Measurements from ENCODE around the gene IFI27L1. TPM values are rescaled to one million over a fixed set of nuclear protein-coding genes. Genes with fewer than 3 reads are reported as not detected.

The IFI27L1 gene
- total RNA-seq, 2 donors from 2014 or later, result 15.8 to 27.4 TPM

DNA sequence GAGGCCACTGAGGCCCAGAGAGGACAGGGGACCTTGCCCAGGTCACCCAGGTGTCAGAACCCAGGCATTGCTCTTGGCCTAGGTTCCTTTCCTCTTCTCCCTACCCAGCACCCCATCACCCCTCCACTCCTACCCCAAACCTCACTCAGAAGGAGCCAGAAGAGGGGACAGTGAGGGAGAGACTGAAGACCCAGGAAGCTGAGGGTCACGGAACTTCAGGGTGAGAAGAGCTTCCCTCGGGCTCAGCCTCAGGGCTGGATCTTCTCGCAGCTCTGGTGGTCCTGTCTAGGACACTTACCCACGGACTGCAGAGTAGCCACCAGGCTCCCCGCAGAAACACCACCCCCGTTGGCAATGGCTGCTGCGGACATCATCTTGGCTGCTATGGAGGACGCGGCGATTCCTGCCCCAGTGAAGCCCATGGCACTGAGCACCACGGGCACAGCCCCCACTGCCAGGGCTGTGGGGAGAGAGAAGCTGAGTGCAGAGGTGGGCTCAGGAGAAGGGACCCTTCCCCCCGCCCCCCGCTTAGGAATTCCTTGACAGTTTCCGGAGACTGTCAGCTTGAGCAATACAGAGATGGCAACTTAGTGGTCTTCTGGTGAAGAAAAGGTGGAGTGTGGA, 47.2 kb downstream of the IFI27L1 start:
- Histone ChIP-seq H3K4me3 (no peak overlapping the region), H3K27me3 (no peaks in the 10 kb centered on the region), H3K9ac (ENCODE audit: low read depth in 2 of 2, low read length in 2 of 2) (no peak overlapping the region), H3K36me3 (no peaks in the 10 kb centered on the region), H3K9me3 (no peaks in the 10 kb centered on the region), H3K4me1 (no peaks in the 10 kb centered on the region), H3K27ac (no peak overlapping the region)
- TF ChIP-seq, protein P1, sequence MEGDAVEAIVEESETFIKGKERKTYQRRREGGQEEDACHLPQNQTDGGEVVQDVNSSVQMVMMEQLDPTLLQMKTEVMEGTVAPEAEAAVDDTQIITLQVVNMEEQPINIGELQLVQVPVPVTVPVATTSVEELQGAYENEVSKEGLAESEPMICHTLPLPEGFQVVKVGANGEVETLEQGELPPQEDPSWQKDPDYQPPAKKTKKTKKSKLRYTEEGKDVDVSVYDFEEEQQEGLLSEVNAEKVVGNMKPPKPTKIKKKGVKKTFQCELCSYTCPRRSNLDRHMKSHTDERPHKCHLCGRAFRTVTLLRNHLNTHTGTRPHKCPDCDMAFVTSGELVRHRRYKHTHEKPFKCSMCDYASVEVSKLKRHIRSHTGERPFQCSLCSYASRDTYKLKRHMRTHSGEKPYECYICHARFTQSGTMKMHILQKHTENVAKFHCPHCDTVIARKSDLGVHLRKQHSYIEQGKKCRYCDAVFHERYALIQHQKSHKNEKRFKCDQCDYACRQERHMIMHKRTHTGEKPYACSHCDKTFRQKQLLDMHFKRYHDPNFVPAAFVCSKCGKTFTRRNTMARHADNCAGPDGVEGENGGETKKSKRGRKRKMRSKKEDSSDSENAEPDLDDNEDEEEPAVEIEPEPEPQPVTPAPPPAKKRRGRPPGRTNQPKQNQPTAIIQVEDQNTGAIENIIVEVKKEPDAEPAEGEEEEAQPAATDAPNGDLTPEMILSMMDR (IDR thresholded peaks at IDR 0.05), result no peak
- intact Hi-C loops (cut with DNase I), result loop anchor here (10.0 kb wide), 1 partner anchor 184 kb away; no protein-coding TSS in a partner anchor
- DNase-seq, result no peak

DNA sequence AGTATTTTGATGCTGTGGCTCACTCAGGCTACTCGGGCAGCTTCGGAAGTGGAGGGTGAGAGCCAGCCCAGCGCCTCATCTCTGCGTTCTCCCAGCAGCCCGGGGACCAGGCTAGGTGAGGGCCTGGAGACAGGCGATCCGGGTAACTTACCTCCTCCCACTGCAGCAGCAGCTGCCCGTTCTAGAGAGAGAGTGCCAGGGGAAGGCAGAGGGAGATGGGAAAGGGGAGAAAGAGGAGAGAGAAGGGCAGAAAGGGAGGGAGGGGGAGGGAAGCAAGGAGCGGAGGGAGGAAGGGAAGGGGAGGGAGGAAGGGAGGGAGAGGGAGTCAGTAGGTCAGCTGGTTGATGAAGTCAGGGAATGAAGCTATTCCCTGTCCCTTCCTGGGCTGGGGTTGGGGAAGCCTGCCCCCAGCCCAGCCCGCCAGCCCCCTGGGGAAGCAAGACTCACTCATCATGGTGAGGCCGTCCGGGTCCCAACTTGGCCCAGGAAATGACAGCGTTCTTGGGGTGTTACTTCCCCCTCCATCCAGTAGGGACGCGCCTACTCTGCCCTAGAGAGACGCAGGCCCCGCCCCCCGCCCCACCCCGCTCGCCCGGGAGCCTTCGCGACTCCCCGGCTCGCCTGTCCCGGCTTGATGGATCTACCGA, 48.1 kb downstream of the IFI27L1 start, which contains the start of gene IFI27L2:
Gene IFI27L2, minus strand, starts transcription at position 494 of the 647 bp plus-strand sequence. Its CDS starts 40 bp downstream, at position 454.
- H3K27me3 ChIP-seq, result no peaks in the 10 kb centered on the region
- peak; percentile 81 for DNase-seq
- H3K27ac ChIP-seq, result peak within 1 kb of the TSS; percentile 34
- H3K9me3 ChIP-seq, result no peaks in the 10 kb centered on the region
- TF ChIP-seq, protein P1 (IDR thresholded peaks at IDR 0.05), result no peak
- peak within 1 kb of the TSS; percentile 49 for H3K4me3 ChIP-seq
- intact Hi-C loops (cut with DNase I), result loop anchor here (10.0 kb wide), 1 partner anchor 184 kb away; no protein-coding TSS in a partner anchor
- H3K9ac ChIP-seq (ENCODE audit: low read depth in 2 of 2, low read length in 2 of 2), result peak within 1 kb of the TSS; percentile 69 to 73
- H3K4me1 ChIP-seq, result no peaks in the 10 kb centered on the region
- H3K36me3 ChIP-seq, result no peaks in the 10 kb centered on the region

DNA sequence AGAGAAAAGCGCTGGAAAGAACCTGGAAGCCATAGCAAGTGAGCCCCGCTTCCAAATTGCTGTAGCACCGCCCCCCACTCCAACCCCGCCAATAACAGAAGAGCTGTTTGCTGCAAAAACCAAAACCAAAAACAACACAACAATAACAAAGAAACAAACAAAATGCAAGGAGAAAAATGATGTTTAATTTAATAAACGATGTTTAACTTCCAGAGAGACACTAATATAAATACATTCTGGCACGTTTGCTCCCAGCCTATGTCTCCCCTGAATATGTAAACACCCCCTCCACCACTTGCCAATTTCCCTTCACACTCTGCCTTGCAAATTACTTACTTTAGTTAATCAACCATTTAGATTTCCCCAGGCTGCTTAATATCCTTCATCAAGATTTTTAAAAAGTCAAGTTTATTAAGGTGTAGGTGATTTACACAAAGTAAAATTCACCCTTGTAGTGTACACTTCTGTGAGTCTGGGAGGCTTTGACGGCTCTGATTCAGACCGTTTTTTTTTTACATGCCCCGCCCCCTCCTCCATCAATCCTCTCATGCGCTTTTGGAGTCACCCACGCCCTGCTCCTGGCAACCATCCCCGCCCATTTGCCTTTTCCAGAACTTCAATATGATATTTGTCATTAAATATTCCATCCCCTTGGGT, 48.8 kb downstream of the IFI27L1 start:
- Histone ChIP-seq H3K27me3 (no peaks in the 10 kb centered on the region), H3K9me3 (no peaks in the 10 kb centered on the region), H3K27ac (peak overlapping the region; percentile 34), H3K36me3 (no peaks in the 10 kb centered on the region), H3K9ac (ENCODE audit: low read depth in 2 of 2, low read length in 2 of 2) (peak overlapping the region in 1 of 2 donors; percentile 69), H3K4me1 (no peaks in the 10 kb centered on the region), H3K4me3 (peak overlapping the region; percentile 49)
- intact Hi-C loops (cut with DNase I), result loop anchor here (10.0 kb wide), 1 partner anchor 185 kb away; no protein-coding TSS in a partner anchor
- TF ChIP-seq, protein P1 (IDR thresholded peaks at IDR 0.05), result no peak
- peak; percentile 59 for DNase-seq

DNA sequence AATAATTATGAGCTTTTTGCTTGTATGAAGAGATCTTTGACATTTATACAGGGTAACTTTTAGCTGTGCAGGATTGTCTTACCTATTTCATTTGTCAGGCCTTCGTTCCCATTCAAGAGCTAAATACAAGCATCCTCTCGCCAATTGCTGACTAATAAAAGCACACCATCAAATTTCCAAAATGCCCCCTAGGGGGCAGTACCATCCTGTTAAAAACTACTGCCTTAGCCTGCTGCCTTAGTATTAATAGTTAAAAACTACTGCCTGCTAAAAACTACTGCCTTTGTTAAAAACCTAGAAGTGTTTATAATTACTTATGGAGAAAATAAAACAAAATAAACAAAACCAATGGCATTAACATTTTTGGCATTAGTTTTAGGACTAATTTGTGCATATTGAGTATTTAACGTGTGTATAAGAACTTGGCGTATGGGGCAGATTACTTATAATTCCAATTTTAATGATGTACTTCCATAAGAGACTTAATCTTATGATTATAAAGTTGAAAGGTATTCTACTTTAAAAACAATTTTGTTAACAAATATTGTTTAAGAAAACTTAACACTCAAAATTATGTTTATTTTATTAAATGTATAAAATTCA, 51.3 kb downstream of the IFI27L1 start:
- peak; percentile 68 for DNase-seq
- Histone ChIP-seq H3K9me3 (no peaks in the 10 kb centered on the region), H3K27me3 (no peaks in the 10 kb centered on the region), H3K36me3 (no peaks in the 10 kb centered on the region), H3K9ac (ENCODE audit: low read depth in 2 of 2, low read length in 2 of 2) (no peak overlapping the region), H3K4me3 (no peak overlapping the region), H3K27ac (no peak overlapping the region), H3K4me1 (no peaks in the 10 kb centered on the region)
- TF ChIP-seq, protein P1 (IDR thresholded peaks at IDR 0.05), result peak; percentile 76
- intact Hi-C loops (cut with DNase I), result loop anchor here (2.0 kb wide), 1 partner anchor 82 kb away; no protein-coding TSS in a partner anchor

DNA sequence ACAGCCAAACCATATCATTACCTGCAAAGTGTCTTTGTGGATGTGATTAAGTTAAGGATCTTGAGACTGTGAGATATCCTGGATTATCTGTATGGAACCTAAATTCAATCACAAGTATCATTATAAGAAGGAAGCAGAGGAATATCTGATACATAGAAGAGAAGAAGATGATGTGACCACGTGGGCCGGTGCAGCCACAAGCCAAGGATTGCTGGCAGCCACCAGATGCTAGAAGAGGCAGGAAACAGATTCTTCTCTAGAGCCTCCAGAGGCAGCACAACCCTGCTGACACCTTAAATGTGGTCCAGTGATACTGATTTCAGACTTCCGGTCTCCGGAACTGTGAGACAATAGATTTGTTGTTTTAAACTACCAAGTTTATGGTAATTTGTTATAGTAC, 54.4 kb downstream of the IFI27L1 start:
- intact Hi-C loops (cut with DNase I), result loop anchor here (5.0 kb wide), 1 partner anchor 42 kb away; no protein-coding TSS in a partner anchor
- no peaks in the 10 kb centered on the region for H3K36me3 ChIP-seq
- TF ChIP-seq, protein P1 (IDR thresholded peaks at IDR 0.05), result no peak

More for the DNA sequence above, 54.4 kb downstream of the IFI27L1 start:
- no peaks in the 10 kb centered on the region for H3K9me3 ChIP-seq
- H3K4me1 ChIP-seq, result no peaks in the 10 kb centered on the region
- DNase-seq, result no peak
- no peaks in the 10 kb centered on the region for H3K27me3 ChIP-seq
- H3K4me3 ChIP-seq, result no peak overlapping the region
- H3K9ac ChIP-seq (ENCODE audit: low read depth in 2 of 2, low read length in 2 of 2), result no peak overlapping the region
- H3K27ac ChIP-seq, result no peak overlapping the region
